ENCODE measurements around the gene PROS1.
"Not testable (repeated sequence)": the region's sequence is repeated elsewhere in the genome, so short reads cannot be mapped to it uniquely, and the experiment has no call there.

Gene PROS1

GRCh38 chr3:93877427-93877826 lies 96.3 kb downstream of the PROS1 start:
- not testable (repeated sequence) for DNase-seq (ENCODE audit: low read depth, low spot score)

GRCh38 chr3:93873412-93873811 lies 100.3 kb downstream of the PROS1 start:
- DNase-seq (ENCODE audit: low read depth, low spot score) = not testable (repeated sequence)

- no peak for DNase-seq (ENCODE audit: low read depth, low spot score)
Observed at GRCh38 chr3:93867425-93867824, 106.3 kb downstream of the PROS1 start.

GRCh38 chr3:93861017-93861416 lies 112.7 kb downstream of the PROS1 start:
- no peak for DNase-seq (ENCODE audit: low read depth, low spot score)

- no peak for DNase-seq (ENCODE audit: low read depth, low spot score)
Observed at GRCh38 chr3:93855401-93855800, 118.3 kb downstream of the PROS1 start.

- DNase-seq (ENCODE audit: low read depth, low spot score) = not testable (repeated sequence)
Observed at GRCh38 chr3:93852228-93852627, 121.5 kb downstream of the PROS1 start.

- no peak for DNase-seq (ENCODE audit: low read depth, low spot score)
Observed at GRCh38 chr3:93843981-93844380, 129.7 kb downstream of the PROS1 start.

GRCh38 chr3:93839193-93839592 lies 134.5 kb downstream of the PROS1 start:
- DNase-seq (ENCODE audit: low read depth, low spot score) = not testable (repeated sequence)
